Measurements from ENCODE around the gene CD300LF. TPM values are rescaled to one million over a fixed set of nuclear protein-coding genes. Genes with fewer than 3 reads are reported as not detected.

The CD300LF gene
- total RNA-seq, 1 experiment from 2014 or later: not detected

- DNase-seq: no peak
- peaks cover 95% of the 10 kb centered on the region for H3K27me3 ChIP-seq (ENCODE audit: insufficient read depth, low read depth)
- no peaks in the 10 kb centered on the region for H3K4me1 ChIP-seq (replicated peaks; ENCODE audit: insufficient read depth)
- no peaks in the 10 kb centered on the region for H3K9me3 ChIP-seq (ENCODE audit: insufficient read depth, low read depth)
- no peaks in the 10 kb centered on the region for H3K9me2 ChIP-seq (ENCODE audit: insufficient read depth)
- intact Hi-C loops (cut with micrococcal nuclease; ENCODE audit: unreplicated experiment): no loop called here
- no peaks in the 10 kb centered on the region for H3K36me3 ChIP-seq (ENCODE audit: low read depth)
- no peak overlapping the region for H3K27ac ChIP-seq
- TF ChIP-seq EZH2 (IDR thresholded peaks at IDR 0.05; ENCODE audit: low read depth) (no peak), CTCF (conservative IDR thresholded peaks at IDR 0.05) (peak; percentile 45; the same call in 1 of the 2 replicates)
- no peak overlapping the region for H3K4me2 ChIP-seq
- ChIA-PET POLR2A (ENCODE audit: unreplicated experiment) (no interaction called here), CTCF (no interaction called here)
- BruUV-seq (replicated peaks): no TSS peak
- H3F3A ChIP-seq (ENCODE audit: insufficient read depth, low read depth): no peaks in the 10 kb centered on the region
- H2AFZ ChIP-seq: no peak overlapping the region
- H3K4me3 ChIP-seq: no peak overlapping the region
- no peaks in the 10 kb centered on the region for H3K79me2 ChIP-seq (ENCODE audit: low read depth)
- H4K20me1 ChIP-seq (ENCODE audit: insufficient read depth): no peaks in the 10 kb centered on the region
Measured at GRCh38 chr17:74646231-74646630, 66.5 kb downstream of the CD300LF start.

DNA sequence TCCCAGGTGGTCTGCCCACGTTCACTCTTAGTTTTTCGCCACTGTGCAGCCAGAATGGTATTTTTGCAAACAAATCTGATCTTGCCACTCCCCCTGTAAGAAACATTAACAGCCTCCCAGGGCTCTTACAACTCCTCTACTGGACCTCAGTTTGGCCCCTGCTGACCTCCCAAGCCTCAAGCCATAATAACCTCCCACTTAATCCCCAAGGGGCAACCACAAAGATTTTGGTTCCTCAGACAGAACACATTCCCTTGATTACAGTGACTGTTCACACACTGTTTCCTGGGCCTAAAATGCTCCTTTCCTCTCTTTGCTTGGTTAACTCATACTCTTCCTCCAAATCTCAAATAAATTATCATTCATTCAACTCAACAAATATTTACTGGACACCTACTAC is 67.7 kb downstream of the CD300LF start:
- H3F3A ChIP-seq (ENCODE audit: insufficient read depth, low read depth): no peaks in the 10 kb centered on the region
- no peak overlapping the region for H2AFZ ChIP-seq
- H3K27me3 ChIP-seq (ENCODE audit: insufficient read depth, low read depth): peaks cover 95% of the 10 kb centered on the region
- no peak overlapping the region for H3K4me2 ChIP-seq
- H3K27ac ChIP-seq: no peak overlapping the region
- no peaks in the 10 kb centered on the region for H3K9me2 ChIP-seq (ENCODE audit: insufficient read depth)
- DNase-seq: no peak
- intact Hi-C loops (cut with micrococcal nuclease; ENCODE audit: unreplicated experiment): no loop called here
- ChIA-PET POLR2A (ENCODE audit: unreplicated experiment) (no interaction called here), CTCF (no interaction called here)
- no peaks in the 10 kb centered on the region for H4K20me1 ChIP-seq (ENCODE audit: insufficient read depth)
- H3K4me3 ChIP-seq: no peak overlapping the region
- no TSS peak for BruUV-seq (replicated peaks)
- H3K4me1 ChIP-seq (replicated peaks; ENCODE audit: insufficient read depth): no peaks in the 10 kb centered on the region
- H3K9me3 ChIP-seq (ENCODE audit: insufficient read depth, low read depth): no peaks in the 10 kb centered on the region
- H3K79me2 ChIP-seq (ENCODE audit: low read depth): no peaks in the 10 kb centered on the region
- H3K36me3 ChIP-seq (ENCODE audit: low read depth): no peaks in the 10 kb centered on the region
- TF ChIP-seq EZH2 (IDR thresholded peaks at IDR 0.05; ENCODE audit: low read depth) (no peak), CTCF (conservative IDR thresholded peaks at IDR 0.05) (no peak)

- Histone ChIP-seq H3K4me3 (no peak overlapping the region), H3K27ac (no peak overlapping the region), H4K20me1 (ENCODE audit: insufficient read depth) (no peaks in the 10 kb centered on the region), H3K4me2 (no peak overlapping the region), H2AFZ (no peak overlapping the region), H3K27me3 (ENCODE audit: insufficient read depth, low read depth) (peaks cover 95% of the 10 kb centered on the region), H3K79me2 (ENCODE audit: low read depth) (no peaks in the 10 kb centered on the region), H3K4me1 (replicated peaks; ENCODE audit: insufficient read depth) (no peaks in the 10 kb centered on the region), H3K36me3 (ENCODE audit: low read depth) (no peaks in the 10 kb centered on the region), H3K9me3 (ENCODE audit: insufficient read depth, low read depth) (no peaks in the 10 kb centered on the region), H3F3A (ENCODE audit: insufficient read depth, low read depth) (no peaks in the 10 kb centered on the region), H3K9me2 (ENCODE audit: insufficient read depth) (no peaks in the 10 kb centered on the region)
- DNase-seq: no peak
- ChIA-PET CTCF (no interaction called here), POLR2A (ENCODE audit: unreplicated experiment) (no interaction called here)
- intact Hi-C loops (cut with micrococcal nuclease; ENCODE audit: unreplicated experiment): no loop called here
- TF ChIP-seq EZH2 (IDR thresholded peaks at IDR 0.05; ENCODE audit: low read depth) (no peak), CTCF (conservative IDR thresholded peaks at IDR 0.05) (no peak)
- BruUV-seq (replicated peaks): no TSS peak
Measured at GRCh38 chr17:74644419-74644818, 68.3 kb downstream of the CD300LF start.

Small RNA genes lying within 50 kb of the gene (microRNA-seq; reads per million reads assigned to microRNA genes)
- gene MIR3615 (ENCODE audit: borderline number of aligned reads, borderline replicate concordance): 87.5 reads per million, percentile 48 among the genes with 10 or more reads in this experiment

Other genes with a start within 250 kb of the CD300LF start
- not detected in 2 replicates for gene CD300A, start 246.3 kb downstream of the CD300LF start, total RNA-seq (2021)
- gene CD300LB, start 181.4 kb downstream of the CD300LF start, total RNA-seq (2021): not detected in 2 replicates
- gene CD300C, start 166.8 kb downstream of the CD300LF start, total RNA-seq (2021): not detected in 2 replicates
- gene CD300H, start 145.4 kb downstream of the CD300LF start, total RNA-seq (2021): not detected in 2 replicates
- gene CD300LD, start 120.6 kb downstream of the CD300LF start, total RNA-seq (2021): not detected in 2 replicates
- not detected in 2 replicates for gene CD300E, start 89.2 kb downstream of the CD300LF start, total RNA-seq (2021)
- gene RAB37, start 24.3 kb upstream of the CD300LF start, total RNA-seq (2021): not detected in 2 replicates
- gene NHERF1, start 35.7 kb upstream of the CD300LF start, total RNA-seq (2021): 83.6 and 105 TPM in 2 replicates
- gene NAT9, start 63.4 kb upstream of the CD300LF start, total RNA-seq (2021): 31.5 and 37.6 TPM in 2 replicates
- gene GRIN2C, start 147.0 kb upstream of the CD300LF start, total RNA-seq (2021): 0.11 TPM in 1 of 2 replicates, not detected in the other
- 18.2 and 30.7 TPM in 2 replicates for gene FDXR, start 160.1 kb upstream of the CD300LF start, total RNA-seq (2021)
- gene FADS6, start 180.7 kb upstream of the CD300LF start, total RNA-seq (2021): not detected in 2 replicates
- gene USH1G, start 210.3 kb upstream of the CD300LF start, total RNA-seq (2021): 0.22 and 0.28 TPM in 2 replicates
- not detected in 2 replicates for gene OTOP2, start 211.3 kb upstream of the CD300LF start, total RNA-seq (2021)
- gene OTOP3, start 223.0 kb upstream of the CD300LF start, total RNA-seq (2021): not detected in 2 replicates